GM19351 (cell line): ENCODE measurements around the gene KLHL41.
"Not testable (repeated sequence)": the region's sequence is repeated elsewhere in the genome, so short reads cannot be mapped to it uniquely, and the experiment has no call there.

ENCODE experiments used
- ATAC-seq: cut with Tn5 transposase; IDR thresholded peaks from one replicate; pipeline ENCODE4 v1.9.1; 2021; ENCODE audit warnings: mild to moderate bottlenecking, moderate library complexity; ENCODE audit not compliant: unreplicated experiment

The KLHL41 gene

DNA sequence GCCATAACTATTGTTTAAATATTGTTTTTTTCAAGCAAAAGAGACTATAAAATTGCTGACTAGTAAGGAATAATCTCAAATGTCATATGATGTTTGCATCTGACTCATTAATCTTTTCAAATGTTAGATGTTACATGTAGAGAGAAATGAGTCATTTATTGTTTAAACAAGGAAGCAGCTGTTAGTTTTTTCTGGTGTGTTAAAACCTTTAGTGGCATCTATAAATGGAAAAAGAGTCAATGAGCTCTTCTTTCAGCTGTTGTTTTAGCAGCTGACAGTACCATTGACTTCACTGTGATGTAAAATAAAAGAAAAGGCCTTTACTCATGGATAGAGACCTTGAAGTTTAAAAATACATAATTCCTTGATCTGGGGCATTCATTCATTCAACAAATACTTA, 1.8 kb upstream of the KLHL41 start:
- ATAC-seq: no peak

DNA sequence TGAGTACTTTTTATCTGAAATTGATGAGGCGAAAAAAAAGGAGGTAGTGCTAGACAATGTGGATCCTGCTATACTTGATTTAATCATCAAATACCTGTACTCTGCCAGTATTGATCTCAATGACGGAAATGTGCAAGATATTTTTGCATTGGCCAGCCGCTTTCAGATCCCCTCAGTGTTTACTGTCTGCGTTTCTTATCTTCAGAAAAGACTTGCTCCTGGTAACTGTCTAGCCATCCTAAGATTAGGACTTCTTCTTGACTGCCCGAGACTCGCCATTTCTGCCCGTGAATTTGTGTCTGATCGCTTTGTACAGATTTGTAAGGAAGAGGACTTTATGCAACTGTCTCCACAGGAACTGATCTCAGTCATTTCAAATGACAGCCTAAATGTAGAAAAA, 453 bp downstream of the KLHL41 start:
- ATAC-seq: no peak

DNA sequence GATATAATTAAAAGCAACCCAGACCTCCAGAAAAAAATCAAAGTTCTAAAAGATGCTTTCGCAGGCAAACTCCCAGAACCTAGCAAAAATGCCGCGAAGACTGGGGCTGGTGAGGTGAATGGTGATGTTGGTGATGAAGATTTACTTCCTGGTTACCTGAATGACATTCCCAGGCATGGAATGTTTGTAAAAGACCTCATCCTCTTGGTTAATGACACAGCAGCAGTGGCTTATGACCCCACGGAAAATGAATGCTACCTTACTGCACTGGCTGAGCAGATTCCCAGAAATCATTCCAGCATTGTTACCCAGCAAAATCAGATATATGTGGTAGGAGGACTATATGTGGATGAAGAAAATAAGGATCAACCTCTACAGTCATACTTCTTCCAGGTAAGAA, 994 bp downstream of the KLHL41 start:
- ATAC-seq: no peak

DNA sequence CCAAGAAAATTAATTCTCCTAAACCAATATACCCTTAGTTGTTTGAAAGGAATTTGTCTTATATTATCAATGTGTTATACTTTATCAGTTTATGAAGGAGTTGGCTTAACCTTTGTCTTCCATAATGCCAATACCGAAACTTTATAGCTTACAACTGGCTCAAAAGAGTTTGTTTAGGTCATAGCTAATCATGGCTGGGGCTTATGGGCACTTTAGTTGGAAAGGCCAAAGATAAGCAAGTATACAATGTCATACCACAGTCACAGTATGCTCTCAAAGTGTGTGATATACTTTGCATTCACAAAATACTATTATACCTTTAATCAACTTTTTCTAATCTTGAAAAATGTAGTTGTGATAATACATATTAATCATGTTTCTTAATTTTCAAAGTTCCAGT, 2.3 kb downstream of the KLHL41 start:
- no peak for ATAC-seq

DNA sequence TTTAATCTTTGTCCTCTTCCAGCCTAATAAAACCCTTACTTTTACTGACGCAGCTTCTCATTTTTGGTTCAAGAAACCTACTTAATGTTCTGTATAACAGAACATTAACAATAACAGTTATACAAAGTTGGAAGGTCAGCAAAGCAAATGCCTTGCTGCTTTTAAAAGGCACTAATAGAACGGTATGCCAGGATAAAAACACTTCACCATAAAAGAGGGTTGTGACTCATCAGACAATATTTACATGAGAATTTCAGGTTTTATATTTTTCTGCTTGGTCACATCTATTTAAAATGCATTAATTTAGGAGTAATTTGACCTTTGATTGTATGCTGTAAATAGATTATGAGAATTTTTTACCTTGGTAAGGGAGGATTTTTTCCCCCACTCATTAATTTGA, 3.0 kb downstream of the KLHL41 start:
- no peak for ATAC-seq

DNA sequence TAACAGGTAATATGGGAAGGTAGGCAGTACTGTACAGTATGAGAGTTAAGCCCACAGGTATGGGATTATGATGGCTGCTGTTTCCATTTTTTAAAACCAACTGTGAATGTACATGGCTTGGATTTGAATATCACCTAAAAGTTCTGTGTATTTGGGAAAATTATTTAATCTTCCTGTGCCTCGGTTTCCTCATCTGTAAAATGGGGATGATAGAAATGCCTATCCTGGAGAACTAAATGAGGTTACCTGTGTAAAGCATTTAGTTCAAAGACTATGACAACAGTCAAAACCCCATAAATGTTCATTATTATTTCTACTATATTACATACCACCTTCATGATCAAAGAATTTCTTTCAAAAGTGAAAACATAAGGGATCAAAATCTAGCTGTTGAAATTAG, 3.6 kb downstream of the KLHL41 start:
- ATAC-seq: no peak

DNA sequence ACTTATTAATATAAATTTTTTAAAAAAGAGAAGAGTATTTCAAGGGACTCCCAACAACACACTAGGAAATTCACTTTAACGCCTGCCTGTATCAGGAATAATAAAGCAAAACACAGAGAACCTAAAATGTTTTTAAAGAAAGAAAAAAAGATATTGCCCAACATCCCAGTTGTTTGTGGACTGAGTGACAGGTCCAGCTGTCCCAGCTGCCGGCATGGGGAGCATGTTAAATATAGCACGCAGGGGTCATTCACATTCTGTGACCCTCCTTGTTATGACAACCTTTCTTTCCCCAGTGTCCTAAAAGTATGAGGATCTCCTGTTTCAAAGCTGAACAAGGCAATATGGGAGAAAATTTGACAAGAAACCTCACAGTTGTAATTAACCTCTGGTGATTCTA, 4.4 kb downstream of the KLHL41 start:
- no peak for ATAC-seq

DNA sequence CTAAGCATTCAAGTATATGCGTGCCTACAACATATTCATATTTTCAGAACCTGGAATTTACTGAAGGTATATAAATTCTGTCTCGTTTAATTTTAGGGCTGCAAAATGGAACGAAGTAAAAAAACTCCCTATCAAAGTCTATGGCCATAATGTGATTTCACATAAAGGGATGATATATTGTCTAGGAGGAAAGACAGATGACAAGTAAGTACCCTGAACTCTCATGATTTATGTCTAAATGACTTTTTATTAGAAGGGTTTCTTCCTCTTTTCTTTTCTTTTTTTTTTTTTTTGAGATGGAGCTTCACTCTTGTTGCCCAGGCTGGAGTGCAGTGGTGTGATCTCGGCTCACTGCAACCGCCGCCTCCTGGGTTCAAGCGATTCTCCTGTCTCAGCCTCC, 5.3 kb downstream of the KLHL41 start:
- not testable (repeated sequence) for ATAC-seq

DNA sequence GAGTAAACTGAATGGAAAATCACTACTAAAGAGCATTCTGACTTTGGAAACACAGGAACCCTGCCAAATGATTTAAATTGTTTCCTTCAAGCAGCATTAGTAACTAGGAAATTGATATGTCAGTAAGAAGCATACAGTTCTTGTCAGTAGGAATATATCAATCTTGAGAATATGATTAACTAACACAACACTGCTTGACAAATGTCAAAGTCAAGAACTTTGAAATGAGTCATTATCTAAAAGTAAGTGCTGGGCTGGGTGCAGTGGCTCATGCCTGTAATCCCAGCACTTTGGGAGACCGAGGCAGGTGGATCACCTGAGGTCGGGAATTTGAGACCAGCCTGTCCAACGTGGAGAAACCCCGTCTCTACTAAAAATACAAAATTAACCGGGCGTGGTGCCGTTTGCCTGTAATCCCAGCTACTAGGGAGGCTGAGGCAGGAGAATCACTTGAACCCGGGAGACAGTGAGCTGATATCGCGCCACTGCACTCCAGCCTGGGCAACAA, 7.0 kb downstream of the KLHL41 start:
- not testable (repeated sequence) for ATAC-seq

DNA sequence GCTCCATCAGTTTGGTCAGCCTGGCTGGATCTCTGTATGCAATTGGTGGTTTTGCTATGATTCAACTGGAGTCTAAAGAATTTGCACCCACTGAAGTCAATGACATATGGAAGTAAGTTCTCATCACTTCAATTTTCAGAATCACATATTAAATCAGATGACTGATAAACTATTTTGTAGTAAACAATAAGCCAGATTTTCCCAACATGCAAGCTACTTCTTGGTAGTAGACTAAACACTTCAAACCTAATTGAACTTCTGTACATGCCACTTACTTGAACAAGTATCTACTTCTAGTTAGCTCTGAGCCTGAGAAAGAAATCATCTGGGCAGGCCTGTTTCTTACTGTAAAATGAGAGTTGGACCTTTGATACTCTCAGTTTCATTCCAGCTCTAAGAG, 11.4 kb downstream of the KLHL41 start:
- no peak for ATAC-seq

DNA sequence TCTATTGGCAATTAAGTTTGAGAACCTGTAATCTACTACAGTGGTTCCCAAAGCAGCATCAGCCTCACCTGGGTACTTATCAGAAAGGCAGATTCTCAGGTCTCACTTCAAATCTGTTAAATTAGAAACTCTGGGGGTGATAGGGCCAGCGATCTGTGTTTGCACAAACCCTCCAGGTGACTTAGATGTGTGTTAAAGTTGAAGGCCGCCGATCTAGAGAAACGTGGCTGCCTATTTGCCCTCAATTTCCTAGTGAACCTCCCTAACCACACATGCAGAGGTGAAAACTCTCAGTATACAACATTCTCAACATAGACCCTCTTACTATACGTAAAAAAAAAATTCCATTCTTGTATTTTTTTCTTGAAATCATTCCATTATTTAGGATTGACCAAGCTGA, 14.2 kb downstream of the KLHL41 start:
- ATAC-seq: no peak

DNA sequence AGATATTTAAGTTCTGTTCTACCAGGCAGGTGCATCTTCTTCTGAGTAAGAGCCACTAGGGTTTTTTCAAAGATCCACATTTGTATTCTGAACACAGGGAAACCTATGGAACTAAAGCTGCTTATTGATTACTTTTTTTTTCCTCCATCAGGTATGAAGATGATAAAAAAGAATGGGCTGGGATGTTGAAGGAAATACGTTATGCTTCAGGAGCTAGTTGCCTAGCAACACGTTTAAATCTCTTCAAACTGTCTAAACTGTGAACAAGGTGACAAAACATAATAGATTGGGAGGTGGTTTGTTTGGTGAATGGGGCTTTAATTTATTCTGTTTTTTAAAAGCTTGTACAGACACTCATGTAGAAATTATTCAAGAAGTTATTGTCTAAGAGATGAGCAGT, 15.9 kb downstream of the KLHL41 start:
- ATAC-seq: no peak

DNA sequence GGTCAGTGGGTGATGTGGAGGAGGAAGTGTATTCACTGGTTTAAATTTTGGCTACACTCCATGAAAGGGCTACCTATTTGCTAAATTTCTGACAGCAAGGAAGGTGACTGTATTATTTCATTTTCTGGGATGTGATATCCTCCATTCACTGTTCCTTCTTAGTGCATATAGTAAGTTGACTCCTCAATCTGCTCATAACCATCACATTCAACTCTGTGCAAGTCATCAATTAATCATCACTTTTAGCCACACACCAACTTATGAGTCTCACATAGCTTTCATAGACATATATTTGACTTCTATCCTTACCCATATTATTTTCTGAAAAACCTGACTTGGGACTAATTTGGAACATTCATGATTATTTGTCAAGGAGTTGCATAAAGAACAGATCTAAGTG, 16.9 kb downstream of the KLHL41 start:
- ATAC-seq: no peak

DNA sequence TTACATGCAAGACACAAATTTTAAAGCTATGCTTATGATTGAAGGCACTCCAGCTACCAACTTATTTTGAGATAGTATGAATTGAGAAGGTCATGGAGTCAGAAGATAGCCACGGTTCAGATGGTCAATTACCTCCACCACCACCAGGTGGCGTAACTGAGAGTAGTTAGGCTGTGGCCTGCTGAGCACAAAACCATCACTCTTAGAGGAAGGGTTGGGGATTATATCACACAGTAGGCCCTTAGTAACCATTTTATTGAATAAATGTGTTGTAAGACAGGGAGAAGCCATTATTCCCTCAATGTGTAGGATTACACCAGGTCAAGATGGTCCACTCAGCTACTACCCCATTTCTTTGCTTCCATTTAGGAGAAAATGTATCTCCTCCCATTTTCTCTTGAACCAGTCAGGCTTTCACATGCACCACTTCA, 18.8 kb downstream of the KLHL41 start:
- peak; percentile 88 for ATAC-seq

DNA sequence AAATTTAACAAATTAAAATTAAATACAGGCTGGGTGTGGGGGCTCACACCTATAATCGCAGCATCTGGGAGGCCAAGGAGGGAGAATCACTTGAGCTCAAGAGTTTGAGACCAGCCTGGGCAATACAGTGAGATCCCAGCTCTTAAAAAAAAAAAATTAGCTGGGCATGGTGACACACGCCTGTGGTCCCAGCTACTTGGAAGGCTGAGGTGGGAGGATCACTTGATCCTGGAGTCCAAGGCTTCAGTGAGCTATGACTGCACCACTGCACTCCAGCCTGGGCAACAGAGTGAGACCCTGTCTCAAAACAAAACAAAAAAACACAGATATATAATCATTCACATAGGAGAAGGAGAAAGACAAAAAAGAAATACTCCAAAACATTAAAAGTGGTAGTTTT, 30.0 kb downstream of the KLHL41 start:
- ATAC-seq: not testable (repeated sequence)

DNA sequence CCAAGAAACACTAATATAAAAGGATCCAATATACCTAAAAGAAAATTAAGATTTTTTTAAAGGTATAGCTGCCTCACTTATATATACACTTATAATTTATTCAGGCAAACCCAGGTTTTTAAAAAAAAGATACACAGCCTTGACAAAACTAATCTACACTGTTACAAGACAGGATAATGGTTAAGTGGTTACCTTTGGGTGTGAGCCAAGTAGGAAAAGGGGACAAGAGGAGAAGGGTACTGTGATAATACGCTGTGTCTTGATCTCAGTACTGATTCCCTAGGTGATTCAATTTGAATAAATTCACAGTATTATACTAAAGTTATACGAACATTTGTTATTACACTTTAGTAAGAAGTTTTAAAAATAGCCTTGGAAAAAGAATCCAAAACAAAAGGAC, 30.6 kb downstream of the KLHL41 start:
- ATAC-seq: no peak

DNA sequence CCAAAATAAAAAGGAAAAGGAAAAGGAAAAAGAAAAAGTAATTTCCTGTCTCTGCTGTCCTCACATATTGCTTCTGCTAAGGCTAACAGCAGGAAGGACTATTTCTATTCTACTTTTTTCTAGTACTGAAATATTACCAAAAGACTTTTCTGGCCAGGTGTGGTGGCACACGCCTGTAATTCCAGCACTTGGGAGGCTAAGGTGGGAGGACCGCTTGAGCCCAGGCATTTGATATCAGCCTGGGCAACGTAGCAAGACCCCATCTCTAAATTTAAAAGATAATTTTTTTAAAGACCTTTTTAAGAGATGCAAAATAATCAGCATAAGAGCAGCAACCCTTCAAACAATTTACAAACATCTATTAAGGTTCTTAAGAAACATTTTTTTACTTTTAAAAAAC, 32.9 kb downstream of the KLHL41 start:
- no peak for ATAC-seq

DNA sequence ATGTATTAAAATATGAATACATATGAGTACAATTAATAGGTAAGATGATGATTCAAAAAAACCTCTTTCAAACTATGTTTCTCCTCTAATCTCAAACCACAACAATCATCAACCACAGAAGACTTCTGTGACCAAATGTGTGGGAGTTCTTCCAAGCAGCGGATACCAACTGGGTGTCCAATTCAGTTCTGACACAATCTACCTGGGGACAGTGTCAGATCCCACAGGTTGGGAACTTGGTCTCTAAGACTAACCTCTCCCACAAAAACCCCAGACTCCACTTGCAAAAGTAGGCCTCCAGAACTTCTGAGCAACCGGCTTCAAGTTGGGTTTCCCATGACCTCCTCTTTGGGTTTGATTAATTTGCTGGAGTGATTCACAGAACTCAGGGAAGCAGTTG, 37.3 kb downstream of the KLHL41 start:
- no peak for ATAC-seq

DNA sequence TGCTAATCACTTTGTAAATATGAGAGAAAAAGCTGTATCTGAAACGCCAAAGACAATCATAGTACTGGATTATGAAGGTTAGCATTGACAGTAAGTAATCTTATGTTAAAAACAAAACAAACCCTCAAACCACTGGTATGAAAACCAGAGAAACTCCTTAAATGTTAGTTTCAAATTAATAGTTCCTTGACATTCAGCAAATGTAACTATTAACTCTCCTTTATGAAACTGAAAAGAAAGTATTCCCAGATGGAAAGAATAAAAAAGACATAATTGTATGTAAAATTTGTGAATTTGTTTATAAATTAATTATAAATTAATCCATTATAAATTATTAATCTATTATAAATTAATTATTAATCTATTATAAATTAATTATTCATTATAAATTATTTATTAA, 51.9 kb downstream of the KLHL41 start:
- ATAC-seq: no peak

DNA sequence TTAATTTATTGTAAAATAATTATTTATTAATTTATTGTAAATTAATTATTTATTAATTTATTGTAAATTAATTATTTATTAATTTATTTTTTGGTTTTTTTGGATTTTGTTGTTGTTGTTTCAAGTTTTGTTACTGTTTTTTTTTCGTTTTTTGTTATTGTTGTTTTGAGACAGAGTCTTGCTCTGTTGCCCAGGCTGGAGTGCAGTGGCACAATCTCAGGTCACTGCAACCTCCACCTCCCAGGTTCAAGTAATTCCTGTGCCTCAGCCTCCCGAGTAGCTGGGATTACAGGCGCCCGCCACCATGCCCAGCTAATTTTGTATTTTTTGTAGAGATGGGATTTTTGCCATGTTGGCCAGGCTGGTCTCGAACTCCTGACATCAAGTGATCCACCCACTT, 52.6 kb downstream of the KLHL41 start:
- not testable (repeated sequence) for ATAC-seq

DNA sequence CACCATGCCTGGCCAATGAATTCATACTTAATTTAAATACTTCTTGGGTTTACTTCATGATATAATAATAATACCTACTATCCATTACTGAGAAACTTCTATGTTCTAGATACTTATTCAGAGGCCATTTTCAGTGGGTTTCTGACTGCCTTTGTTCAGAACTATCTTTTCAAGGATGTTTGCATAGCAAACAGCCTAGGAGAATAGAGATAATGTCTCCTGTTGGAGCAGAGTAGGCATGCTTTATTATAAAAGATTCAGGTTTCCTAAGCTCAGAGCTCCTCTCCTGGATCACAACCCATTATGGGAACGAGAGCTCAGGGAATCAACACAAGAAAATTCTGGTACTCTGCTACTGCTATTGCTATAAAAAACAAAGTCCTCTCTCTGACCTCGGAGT, 53.0 kb downstream of the KLHL41 start:
- no peak for ATAC-seq

DNA sequence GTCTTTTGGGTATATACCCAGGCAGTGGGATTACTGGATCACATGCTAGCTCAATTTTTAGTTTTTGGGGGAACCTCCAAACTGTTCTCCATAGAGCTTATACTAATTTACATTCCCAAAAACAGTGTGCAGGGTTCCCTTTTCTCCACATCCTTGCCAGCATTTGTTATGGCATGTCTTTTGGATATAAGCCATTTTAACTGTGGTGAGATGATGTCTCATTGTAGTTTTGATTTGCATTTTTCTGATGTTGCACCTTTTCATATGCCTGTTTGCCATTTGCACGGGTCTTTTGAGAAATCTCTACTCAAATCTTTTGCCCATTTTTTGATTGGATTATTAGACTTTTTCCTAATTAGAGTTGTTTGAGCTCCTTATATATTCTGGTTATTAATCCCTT, 56.2 kb downstream of the KLHL41 start:
- no peak for ATAC-seq

DNA sequence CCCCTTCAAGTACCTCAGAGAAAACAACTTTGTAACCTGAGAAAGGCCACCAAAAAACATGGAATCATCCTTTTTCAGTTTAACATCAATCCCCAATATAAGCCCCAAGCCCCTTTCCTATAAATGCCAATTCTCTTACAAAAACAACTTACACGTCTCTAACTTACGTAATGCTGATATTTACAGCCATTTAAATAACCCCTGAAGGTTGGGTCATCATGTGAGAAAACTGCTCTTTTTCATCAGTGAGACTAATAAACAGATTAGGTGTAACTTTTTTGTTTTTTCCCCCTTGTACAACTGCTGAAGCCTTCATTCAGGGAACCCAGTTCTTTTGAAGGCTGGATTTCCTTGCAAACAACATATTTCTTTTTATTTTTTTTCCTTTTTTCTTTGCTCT, 60.4 kb downstream of the KLHL41 start:
- ATAC-seq: no peak

DNA sequence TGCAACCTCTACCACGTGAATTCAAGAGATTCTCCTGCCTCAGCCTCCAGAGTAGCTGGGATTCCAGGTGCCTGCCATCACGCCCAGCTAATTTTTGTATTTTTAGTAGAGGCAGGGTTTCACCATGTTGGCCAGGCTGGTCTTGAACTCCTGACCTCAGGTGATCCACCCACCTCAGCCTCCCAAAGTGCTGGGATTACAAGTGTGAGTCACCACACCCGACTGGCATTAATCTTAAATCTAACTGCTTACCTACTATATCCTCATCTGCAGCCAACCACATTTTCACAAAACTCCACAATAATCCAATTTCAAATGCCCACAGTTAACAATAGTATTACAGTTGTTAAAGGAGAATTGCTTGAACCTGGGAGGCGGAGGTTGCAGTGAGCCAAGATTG, 61.2 kb downstream of the KLHL41 start:
- not testable (repeated sequence) for ATAC-seq
